Activated naive CD4-positive, alpha-beta T cell treated with anti-CD3 and anti-CD28 coated beads, Interleukin-2, amount 50 U/mL, for 24 hours (primary cell): ENCODE data around the gene KRTAP1-1.
"Not testable (repeated sequence)": the region's sequence is repeated elsewhere in the genome, so short reads cannot be mapped to it uniquely, and the experiment has no call there.

ENCODE experiments used
- H3K27ac Mint-ChIP-seq: one replicate; pipeline ENCODE4 v1.8.0; 2021; ENCODE audit warnings: mild to moderate bottlenecking, mixed read lengths
- H3K27me3 Mint-ChIP-seq: one replicate; pipeline ENCODE4 v1.8.0; 2021; ENCODE audit warnings: mixed read lengths
- H3K36me3 Mint-ChIP-seq: one replicate; pipeline ENCODE4 v1.8.0; 2021; ENCODE audit warnings: mixed read lengths
- H3K4me1 Mint-ChIP-seq: one replicate; pipeline ENCODE4 v1.8.0; 2021; ENCODE audit warnings: mixed read lengths
- H3K4me3 Mint-ChIP-seq: one replicate; pipeline ENCODE4 v1.8.0; 2021; ENCODE audit warnings: mild to moderate bottlenecking, mixed read lengths
- H3K9me3 Mint-ChIP-seq: one replicate; pipeline ENCODE4 v1.8.0; 2021; ENCODE audit warnings: mixed read lengths

Gene KRTAP1-1, protein sequence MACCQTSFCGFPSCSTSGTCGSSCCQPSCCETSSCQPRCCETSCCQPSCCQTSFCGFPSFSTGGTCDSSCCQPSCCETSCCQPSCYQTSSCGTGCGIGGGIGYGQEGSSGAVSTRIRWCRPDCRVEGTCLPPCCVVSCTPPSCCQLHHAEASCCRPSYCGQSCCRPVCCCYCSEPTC

DNA sequence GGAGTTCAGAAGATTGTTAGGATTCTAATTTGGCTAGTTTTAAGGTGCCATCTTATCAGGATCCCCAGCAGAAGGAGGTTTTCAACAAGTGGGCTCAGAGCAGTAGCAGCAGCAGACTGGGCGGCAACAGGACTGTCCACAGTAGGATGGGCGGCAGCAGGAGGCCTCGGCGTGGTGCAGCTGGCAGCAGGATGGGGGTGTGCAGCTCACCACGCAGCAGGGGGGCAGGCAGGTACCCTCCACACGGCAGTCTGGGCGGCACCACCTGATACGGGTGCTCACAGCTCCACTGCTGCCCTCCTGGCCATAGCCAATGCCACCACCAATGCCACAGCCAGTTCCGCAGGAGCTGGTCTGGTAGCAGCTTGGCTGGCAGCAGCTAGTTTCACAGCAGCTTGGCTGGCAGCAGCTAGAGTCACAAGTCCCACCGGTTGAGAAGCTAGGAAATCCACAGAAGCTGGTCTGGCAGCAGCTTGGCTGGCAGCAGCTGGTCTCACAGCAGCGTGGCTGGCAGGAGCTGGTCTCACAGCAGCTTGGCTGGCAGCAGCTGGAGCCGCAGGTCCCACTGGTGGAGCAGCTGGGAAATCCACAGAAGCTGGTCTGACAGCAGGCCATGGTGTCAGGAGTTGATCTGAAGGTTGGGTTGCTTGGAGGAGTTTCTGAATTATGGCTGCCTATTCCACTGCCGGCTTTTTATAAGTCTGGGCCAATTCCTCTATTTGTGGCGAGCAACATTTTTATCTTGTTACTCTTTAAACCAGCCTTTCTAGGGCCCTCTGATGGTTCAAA, at the start of gene KRTAP1-1:
TSS of gene KRTAP1-1 (minus strand) at position 668 of the 789 bp plus-strand sequence. CDS start at position 615, 53 bp downstream.
- H3K27ac Mint-ChIP-seq, H3K4me3 Mint-ChIP-seq, H3K4me1 Mint-ChIP-seq, H3K36me3 Mint-ChIP-seq, H3K27me3 Mint-ChIP-seq, H3K9me3 Mint-ChIP-seq: not testable (repeated sequence)

DNA sequence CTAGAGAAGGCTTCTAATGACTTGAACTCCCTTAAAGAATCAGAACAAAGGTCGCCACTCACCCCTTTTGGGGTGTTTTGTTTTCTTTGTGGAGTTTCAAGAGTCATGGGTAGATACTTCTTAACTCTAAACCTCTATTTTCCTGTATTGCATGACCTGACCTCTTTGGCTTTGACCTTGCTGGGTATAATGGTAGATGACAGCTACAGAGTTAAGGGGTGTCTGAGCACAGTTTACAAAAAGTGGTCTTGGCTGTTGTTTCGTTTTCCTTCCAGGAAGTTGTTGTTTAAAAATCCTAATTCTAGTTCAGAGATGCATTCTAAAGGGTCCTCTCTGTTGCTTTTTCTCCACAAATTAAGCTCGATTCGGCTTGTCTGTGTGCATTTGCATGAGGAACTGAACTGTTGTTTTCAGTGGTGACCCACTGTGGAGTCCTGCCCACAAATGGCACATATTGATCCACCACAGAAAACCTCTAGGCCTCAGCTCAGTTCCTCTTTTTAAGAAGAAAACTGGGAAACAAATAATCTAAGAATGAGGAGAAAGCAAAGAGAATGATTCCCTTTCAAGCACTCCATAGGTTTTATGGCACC, 47.6 kb upstream of the KRTAP1-1 start:
- H3K9me3 Mint-ChIP-seq, H3K36me3 Mint-ChIP-seq, H3K27me3 Mint-ChIP-seq, H3K4me3 Mint-ChIP-seq, H3K27ac Mint-ChIP-seq, H3K4me1 Mint-ChIP-seq: not testable (repeated sequence)

DNA sequence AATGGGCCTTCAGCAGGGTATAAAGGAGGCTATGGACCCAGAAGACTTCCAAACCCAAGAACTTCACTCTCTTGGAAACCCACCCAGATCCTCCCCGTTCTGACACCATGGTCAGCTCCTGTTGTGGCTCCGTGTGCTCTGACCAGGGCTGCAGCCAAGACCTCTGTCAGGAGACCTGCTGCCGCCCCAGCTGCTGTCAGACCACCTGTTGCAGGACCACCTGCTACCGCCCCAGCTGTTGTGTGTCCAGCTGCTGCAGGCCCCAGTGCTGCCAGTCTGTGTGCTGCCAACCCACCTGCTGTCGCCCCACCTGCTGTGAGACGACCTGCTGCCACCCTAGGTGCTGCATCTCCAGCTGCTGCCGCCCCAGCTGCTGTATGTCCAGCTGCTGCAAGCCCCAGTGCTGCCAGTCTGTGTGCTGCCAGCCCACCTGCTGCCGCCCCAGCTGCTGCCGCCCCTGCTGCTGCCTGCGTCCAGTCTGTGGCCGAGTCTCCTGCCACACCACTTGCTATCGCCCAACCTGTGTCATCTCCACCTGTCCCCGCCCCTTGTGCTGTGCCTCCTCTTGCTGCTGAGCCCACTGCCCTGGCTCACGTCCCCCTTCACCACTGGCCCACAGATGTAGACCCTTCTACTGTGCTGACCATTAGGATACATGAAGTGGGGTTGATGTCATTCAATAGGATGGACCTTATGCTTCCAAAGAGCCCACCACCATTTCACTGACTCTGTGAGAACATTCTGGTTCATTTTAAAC, 43.0 kb upstream of the KRTAP1-1 start, which contains the start of gene KRTAP4-7:
TSS of gene KRTAP4-7 (plus strand) at position 51 of the 757 bp plus-strand sequence. CDS start at position 108, 57 bp downstream.
- H3K27me3 Mint-ChIP-seq, H3K4me1 Mint-ChIP-seq, H3K27ac Mint-ChIP-seq, H3K9me3 Mint-ChIP-seq, H3K4me3 Mint-ChIP-seq, H3K36me3 Mint-ChIP-seq: not testable (repeated sequence)

DNA sequence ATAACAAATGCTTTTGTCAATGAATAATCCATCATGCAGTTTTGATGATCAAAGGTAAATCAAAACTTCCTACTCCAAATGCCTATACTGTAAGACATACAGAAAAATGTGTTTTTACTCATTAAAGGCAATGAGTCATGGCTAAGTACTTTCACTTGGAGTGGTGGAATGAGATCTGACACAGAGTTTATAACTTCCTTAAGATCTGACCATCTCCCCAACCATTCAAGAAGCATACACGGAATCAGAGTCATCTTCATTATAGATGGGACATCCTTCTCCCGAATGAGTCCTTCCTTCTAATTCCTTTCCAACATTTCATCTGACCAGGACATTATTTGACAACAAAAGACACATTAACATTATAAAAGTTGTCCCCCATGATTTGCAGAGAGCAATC, 42.2 kb upstream of the KRTAP1-1 start:
- not testable (repeated sequence) for H3K4me1 Mint-ChIP-seq, H3K36me3 Mint-ChIP-seq, H3K9me3 Mint-ChIP-seq, H3K27me3 Mint-ChIP-seq, H3K4me3 Mint-ChIP-seq, H3K27ac Mint-ChIP-seq

DNA sequence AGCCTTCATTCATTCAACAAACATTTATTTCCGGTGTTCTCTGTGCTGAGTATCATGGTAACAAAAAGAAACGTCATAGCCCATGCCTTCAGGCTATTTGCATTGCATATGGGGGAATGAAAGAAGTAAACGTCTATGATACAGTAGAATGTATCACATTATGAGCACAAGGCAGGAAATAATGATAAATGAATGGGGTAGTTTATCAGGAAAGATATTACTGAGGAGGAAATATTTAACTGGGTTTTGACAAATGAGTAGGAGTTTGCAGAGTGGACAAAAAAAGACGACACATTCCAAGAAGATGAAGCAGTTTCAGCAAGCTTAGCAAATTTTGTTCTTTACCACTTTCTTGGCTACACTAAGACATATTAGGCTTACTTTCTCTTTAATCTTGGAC, 41.4 kb upstream of the KRTAP1-1 start:
- Mint-ChIP-seq H3K27ac (no peak overlapping the region), H3K36me3 (no peaks in the 10 kb centered on the region), H3K9me3 (no peaks in the 10 kb centered on the region), H3K27me3 (peaks cover 1% of the 10 kb centered on the region), H3K4me3 (no peak overlapping the region), H3K4me1 (no peaks in the 10 kb centered on the region)

DNA sequence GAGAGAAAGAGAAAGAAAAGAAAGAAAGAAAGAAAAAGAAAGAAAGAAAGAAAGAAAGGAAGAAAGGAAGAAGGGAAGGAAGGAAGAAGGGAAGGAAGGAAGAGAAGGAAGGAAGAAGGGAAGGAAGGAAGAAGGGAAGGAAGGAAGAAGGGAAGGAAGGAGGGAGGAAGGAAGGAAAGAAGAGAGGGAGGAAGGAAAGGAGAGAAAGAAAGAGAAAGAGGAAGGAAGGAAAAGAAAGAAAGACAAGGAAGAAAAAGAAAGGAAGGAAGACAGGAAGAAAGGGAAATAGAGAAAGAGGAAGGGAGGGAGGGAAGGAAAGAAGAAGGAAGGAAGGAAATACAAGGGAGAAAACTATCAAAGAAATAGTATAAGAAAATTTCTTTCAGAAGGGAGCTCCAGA, 35.5 kb upstream of the KRTAP1-1 start:
- no peak overlapping the region for H3K27ac Mint-ChIP-seq
- no peak overlapping the region for H3K4me3 Mint-ChIP-seq
- H3K9me3 Mint-ChIP-seq = no peaks in the 10 kb centered on the region
- H3K4me1 Mint-ChIP-seq = no peaks in the 10 kb centered on the region
- H3K36me3 Mint-ChIP-seq = peaks cover 3% of the 10 kb centered on the region
- peaks cover 11% of the 10 kb centered on the region for H3K27me3 Mint-ChIP-seq

DNA sequence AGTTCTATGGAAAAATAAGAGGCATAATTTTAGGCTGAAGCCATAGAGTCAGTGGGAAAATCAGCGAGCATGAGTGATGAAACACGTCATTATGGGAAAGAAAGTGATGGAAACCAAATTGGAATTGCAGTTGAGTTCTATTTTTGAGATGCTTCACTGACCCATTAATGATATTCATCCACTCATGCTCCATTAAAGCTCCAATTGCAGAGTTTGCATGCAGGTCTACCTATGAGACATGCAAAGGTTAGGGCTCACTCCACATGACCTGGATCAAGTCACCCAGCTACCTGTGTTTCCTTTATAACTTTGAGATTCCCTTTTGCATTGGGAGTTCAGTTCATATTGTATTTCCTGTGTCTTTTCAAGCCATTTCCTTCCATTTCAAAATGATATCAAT, 32.4 kb upstream of the KRTAP1-1 start:
- no peaks in the 10 kb centered on the region for H3K9me3 Mint-ChIP-seq
- peaks cover 3% of the 10 kb centered on the region for H3K36me3 Mint-ChIP-seq
- peaks cover 11% of the 10 kb centered on the region for H3K27me3 Mint-ChIP-seq
- no peak overlapping the region for H3K4me3 Mint-ChIP-seq
- H3K27ac Mint-ChIP-seq = no peak overlapping the region
- H3K4me1 Mint-ChIP-seq = no peaks in the 10 kb centered on the region

DNA sequence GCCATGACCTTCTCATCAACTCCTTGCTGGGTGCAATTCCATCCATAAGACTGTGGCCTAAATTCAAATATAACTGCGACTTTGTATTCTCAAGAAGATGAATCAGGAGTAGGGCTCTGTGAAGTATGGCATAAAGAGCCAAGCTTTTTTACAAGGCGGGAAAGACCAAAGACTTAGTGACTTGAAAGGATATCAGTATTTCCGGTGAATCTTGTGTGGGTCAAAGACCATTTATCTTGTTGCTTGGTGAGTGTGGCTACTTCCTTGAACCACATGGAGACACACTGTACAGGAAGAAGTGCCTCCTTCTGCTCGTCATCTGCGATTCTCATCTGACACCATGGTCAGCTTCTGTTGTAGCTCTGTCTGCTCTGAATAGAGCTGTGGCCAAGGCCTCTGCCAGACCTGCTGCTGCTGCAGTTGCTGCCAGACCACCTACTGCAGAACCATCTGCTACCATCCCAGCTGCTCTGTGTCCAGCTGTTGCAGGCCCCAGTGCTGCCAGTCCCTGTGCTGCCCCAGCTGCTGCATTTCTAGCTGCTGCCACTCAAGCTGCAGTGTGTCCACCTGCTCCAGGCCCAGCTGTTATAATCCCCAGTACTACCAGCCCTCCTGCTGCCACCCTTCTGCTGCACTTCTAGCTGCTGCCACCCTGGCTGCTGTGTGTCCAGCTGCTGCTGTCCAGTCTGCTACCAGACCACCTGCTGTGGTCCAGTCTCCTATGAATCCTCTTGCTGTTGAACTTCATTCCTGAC, 30.5 kb upstream of the KRTAP1-1 start:
- Mint-ChIP-seq H3K4me3 (no peak overlapping the region), H3K9me3 (no peaks in the 10 kb centered on the region), H3K27me3 (peaks cover 10% of the 10 kb centered on the region), H3K4me1 (no peaks in the 10 kb centered on the region), H3K27ac (no peak overlapping the region), H3K36me3 (peaks cover 3% of the 10 kb centered on the region)

DNA sequence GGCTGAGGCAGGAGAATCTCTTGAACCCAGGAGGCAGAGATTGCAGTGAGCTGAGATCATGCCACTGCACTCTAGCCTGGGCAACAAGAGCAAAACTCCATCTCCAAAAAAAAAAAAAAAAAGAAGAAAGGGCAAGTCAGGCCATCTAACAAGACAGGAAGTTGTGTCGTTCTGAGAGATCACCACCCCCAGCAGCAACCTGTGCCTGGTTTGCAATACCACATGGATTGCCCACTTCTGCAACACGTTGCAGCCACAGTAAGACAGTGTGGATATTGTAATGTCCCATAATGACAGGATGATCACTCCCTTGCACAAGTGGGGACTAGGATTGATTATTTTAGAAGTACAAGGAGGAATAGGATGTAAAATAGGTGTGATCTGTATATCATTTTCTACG, 27.8 kb upstream of the KRTAP1-1 start:
- Mint-ChIP-seq H3K4me1 (no peaks in the 10 kb centered on the region), H3K4me3 (no peak overlapping the region), H3K9me3 (no peaks in the 10 kb centered on the region), H3K27ac (no peak overlapping the region), H3K27me3 (no peaks in the 10 kb centered on the region), H3K36me3 (no peaks in the 10 kb centered on the region)

DNA sequence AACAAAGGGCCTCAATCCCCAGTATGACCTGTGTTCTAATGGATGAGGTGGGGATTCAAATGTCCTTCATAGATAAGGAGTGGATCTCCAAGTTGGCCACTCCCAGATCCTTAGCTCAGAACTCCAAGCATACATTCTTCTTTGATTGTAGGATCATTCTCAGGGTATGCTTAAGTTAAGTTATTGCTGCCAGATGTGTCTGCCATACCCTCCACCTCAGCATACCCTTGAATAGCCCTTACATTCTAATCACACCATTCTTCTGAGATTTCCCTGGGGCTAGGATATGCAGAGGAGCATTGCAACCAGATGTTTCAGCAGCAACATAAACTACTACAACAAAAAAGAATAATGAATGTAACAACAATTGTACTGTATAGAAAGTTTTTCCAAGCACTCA, 26.0 kb upstream of the KRTAP1-1 start:
- H3K27ac Mint-ChIP-seq = no peak overlapping the region
- H3K4me1 Mint-ChIP-seq = no peaks in the 10 kb centered on the region
- H3K9me3 Mint-ChIP-seq = no peaks in the 10 kb centered on the region
- no peak overlapping the region for H3K4me3 Mint-ChIP-seq
- no peaks in the 10 kb centered on the region for H3K36me3 Mint-ChIP-seq
- no peaks in the 10 kb centered on the region for H3K27me3 Mint-ChIP-seq

DNA sequence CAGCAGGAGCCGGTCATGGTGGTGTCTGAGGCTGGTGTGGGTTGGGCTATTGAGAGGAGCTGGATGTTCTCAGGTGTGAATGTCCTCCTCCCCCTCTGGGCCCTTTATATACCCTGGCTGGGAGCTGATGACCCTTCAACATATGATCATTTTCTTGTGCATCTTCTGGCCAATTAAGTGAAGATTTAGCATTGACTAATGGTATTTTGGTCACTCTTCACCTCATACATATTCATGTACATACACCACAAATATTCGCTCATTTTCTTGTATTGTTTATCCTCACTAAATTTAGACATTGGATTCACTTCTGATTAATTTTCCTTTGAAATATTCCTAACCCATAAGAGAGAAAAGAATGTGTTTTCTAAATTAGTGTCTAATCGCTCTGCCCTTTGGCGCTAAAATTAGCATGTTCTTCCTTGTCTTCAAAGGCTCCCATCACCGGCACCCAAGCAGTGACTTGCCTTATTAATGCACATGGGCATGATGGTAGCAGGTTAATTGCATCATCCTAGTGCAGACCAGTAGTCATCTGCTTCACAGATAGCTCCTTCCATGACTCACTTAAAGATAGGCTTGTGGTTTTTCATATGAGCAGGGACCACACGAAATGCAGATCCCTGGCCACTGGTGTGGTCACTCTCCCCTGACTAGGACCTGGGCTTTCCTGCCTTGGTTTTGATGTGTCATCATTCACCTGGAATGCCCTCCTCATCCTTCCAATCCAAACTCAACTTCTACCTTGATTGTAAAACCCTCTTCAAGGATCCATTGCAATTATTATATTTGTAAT, 24.8 kb upstream of the KRTAP1-1 start, which contains the start of gene KRTAP2-4:
TSS of gene KRTAP2-4 (minus strand) at position 51 of the 796 bp plus-strand sequence. CDS start at position 17, 34 bp downstream.
- peaks cover 2% of the 10 kb centered on the region for H3K27me3 Mint-ChIP-seq
- H3K36me3 Mint-ChIP-seq = no peaks in the 10 kb centered on the region
- no peaks in the 10 kb centered on the region for H3K9me3 Mint-ChIP-seq
- no peak within 1 kb of the TSS for H3K4me3 Mint-ChIP-seq
- H3K4me1 Mint-ChIP-seq = no peaks in the 10 kb centered on the region
- no peak within 1 kb of the TSS for H3K27ac Mint-ChIP-seq

DNA sequence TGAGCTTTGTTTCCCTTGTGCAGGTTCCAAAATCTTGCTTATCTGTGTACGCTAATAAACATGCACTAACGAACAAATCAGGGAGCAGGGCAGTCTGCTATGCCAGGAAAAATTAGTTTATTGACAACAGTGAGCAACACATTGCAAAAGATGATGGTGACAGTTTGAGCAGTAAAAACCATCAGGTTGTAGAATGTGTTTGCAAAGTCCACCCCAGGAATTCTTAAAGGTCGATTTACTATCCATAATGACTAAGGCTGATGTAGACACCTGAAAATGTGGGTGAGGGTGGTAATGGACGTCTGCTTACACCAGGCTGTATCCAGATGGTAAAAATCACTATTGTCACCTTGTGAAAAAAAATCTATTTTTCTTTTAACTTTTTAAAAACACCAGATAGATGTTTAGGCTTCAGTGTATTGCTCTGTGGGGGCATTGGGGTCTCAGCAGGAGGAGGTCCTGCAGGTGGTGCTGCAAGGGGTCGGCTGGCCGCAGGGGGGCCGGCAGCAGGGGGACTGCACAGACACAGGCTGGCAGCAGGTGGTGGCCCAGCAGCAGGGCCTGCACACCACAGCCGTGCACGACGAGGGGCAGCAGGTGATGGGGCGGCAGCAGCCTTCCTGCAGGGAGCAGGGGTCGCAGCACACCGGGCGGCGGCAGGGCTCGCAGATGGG, 23.9 kb upstream of the KRTAP1-1 start:
- H3K4me1 Mint-ChIP-seq, H3K36me3 Mint-ChIP-seq, H3K27ac Mint-ChIP-seq, H3K9me3 Mint-ChIP-seq, H3K27me3 Mint-ChIP-seq, H3K4me3 Mint-ChIP-seq: not testable (repeated sequence)

DNA sequence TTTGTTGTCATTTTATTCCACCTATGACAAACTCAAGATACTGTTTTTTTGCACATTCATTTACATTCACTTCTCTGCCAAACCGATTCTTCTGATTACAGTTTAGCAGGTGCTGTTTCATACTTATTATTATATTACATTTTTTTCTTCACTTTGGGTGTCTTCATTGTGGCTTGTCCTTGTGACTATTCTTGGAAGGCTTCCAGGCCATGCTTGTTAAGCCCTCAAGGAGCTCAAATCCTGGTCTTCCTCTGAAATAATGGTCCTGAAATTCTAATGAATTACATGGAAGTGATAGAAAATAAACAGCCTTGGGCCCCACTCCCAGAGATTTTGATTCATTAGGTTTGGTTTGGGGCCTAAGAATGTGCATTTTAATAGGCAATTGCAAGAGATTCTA, 23.1 kb upstream of the KRTAP1-1 start:
- no peaks in the 10 kb centered on the region for H3K9me3 Mint-ChIP-seq
- H3K4me3 Mint-ChIP-seq = no peak overlapping the region
- no peaks in the 10 kb centered on the region for H3K4me1 Mint-ChIP-seq
- H3K36me3 Mint-ChIP-seq = no peaks in the 10 kb centered on the region
- no peak overlapping the region for H3K27ac Mint-ChIP-seq
- peaks cover 11% of the 10 kb centered on the region for H3K27me3 Mint-ChIP-seq

DNA sequence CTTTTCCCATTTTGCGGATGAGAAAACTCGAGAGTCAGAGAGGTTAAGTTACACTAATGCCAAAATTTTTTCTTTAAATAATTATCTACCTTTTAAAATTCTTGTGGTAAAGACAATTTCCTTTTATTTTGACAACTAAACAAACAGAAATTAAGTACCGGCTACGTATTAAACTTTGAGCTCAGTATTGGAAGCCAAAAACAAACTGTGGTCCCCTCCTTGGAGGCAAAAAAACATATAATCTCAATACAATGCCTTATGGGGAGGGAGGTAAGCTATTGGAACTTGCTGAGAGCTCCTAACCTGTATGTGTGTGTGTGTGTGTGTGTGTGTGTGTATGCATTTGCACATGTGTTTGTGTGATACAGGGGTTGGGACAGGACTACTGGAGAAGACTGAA, 22.2 kb upstream of the KRTAP1-1 start:
- Mint-ChIP-seq H3K27me3 (peaks cover 16% of the 10 kb centered on the region), H3K27ac (peak overlapping the region; percentile 0), H3K4me1 (no peaks in the 10 kb centered on the region), H3K4me3 (no peak overlapping the region), H3K36me3 (no peaks in the 10 kb centered on the region), H3K9me3 (no peaks in the 10 kb centered on the region)
